Smooth muscle cell (in vitro differentiated cells): ENCODE results near the gene CEACAM18. TPM values are rescaled to one million over a fixed set of nuclear protein-coding genes. Genes with fewer than 3 reads are reported as not detected.

Source experiments
- DNase-seq: peaks from one replicate; lab custom pipeline; 2025; ENCODE audit not compliant: unreplicated experiment; lab: John Stamatoyannopoulos, UW
- H2AFZ ChIP-seq: fragments of 200-600 bp; sonication (generic); 2 replicates; pipeline ENCODE4 v1.6.0; 2016; ENCODE audit warnings: antibody characterized with exemption, low read depth, mild to moderate bottlenecking
- H3F3A ChIP-seq: fragments of 200-600 bp; sonication (generic); 2 replicates; pipeline ENCODE4 v1.6.0; 2017; ENCODE audit warnings: antibody characterized with exemption, low read depth
- H3K27ac ChIP-seq: fragments of 200-600 bp; sonication (generic); 2 replicates; pipeline ENCODE4 v1.5.1; 2016; ENCODE audit warnings: low read depth, mild to moderate bottlenecking
- H3K27me3 ChIP-seq: fragments of 200-600 bp; sonication (generic); 2 replicates; pipeline ENCODE4 v1.6.1; 2016; ENCODE audit warnings: low read depth, mild to moderate bottlenecking
- H3K36me3 ChIP-seq: fragments of 200-600 bp; sonication (generic); 2 replicates; pipeline ENCODE4 v1.5.1; 2016; ENCODE audit warnings: low read depth
- H3K4me1 ChIP-seq: fragments of 200-600 bp; sonication (generic); 2 replicates; pipeline ENCODE4 v1.5.1; 2016; ENCODE audit warnings: low read depth
- H3K4me2 ChIP-seq: fragments of 200-600 bp; sonication (generic); 2 replicates; pipeline ENCODE4 v1.6.0; 2016; ENCODE audit warnings: mild to moderate bottlenecking
- H3K4me3 ChIP-seq: fragments of 200-600 bp; sonication (generic); 2 replicates; pipeline ENCODE4 v1.5.1; 2016; ENCODE audit warnings: mild to moderate bottlenecking
- H3K79me2 ChIP-seq: fragments of 200-600 bp; sonication (generic); 2 replicates; pipeline ENCODE4 v1.6.0; 2016; ENCODE audit warnings: low read depth, mild to moderate bottlenecking
- H3K9ac ChIP-seq: fragments of 200-600 bp; sonication (generic); 2 replicates; pipeline ENCODE4 v1.6.0; 2016; ENCODE audit warnings: low read depth
- H3K9me3 ChIP-seq: fragments of 200-600 bp; sonication (generic); replicated peaks from 2 replicates; pipeline ENCODE4 v1.5.1; 2016; ENCODE audit warnings: low read depth
- H4K20me1 ChIP-seq: fragments of 200-600 bp; sonication (generic); 2 replicates; pipeline ENCODE4 v1.6.0; 2016; ENCODE audit warnings: low read depth
- WGBS: methylation state at CpG from one replicate; pipeline ENCODE4 v1.1.7; 2016; ENCODE audit warnings: low lambda C conversion rate; 5-methylcytosine and 5-hydroxymethylcytosine counted together
- polyA plus RNA-seq: library from polyadenylated mRNA; unstranded; fragments of >200 nt; fragmentation: Nextera tagmentation; extraction: Ambion mirVana; gene quantifications from 2 replicates; pipeline ENCODE4 v1.2.1, GENCODE V29; 2016
- small RNA-seq: library from RNA; depleted of rRNA; stranded (forward); fragments of <200 nt; gene quantifications from one replicate; pipeline ENCODE3, GENCODE V24; 2014
- total RNA-seq: library from RNA; depleted of rRNA; stranded (reverse); fragments of >200 nt; gene quantifications from 2 replicates; pipeline ENCODE4 v1.2.3, GENCODE V29; 2014
- TF ChIP-seq, protein P1 (sequence below): fragments of 200-600 bp; sonication (generic); IDR thresholded peaks from 2 replicates; pipeline ENCODE4 v1.5.1; 2017; ENCODE audit warnings: borderline replicate concordance, mild to moderate bottlenecking, antibody characterized with exemption; ENCODE audit not compliant: insufficient read depth, poor library complexity, severe bottlenecking

CEACAM18 gene
- total and polyA plus RNA-seq, 2 experiments from 2014 or later = not detected

GRCh38 chr19:51535535-51535934 is 57.2 kb downstream of the CEACAM18 start:
- WGBS = 79% methylated on average over 1 of the region's 1 CpG
- no peak overlapping the region for H2AFZ ChIP-seq

GRCh38 chr19:51539821-51540366 is 61.6 kb downstream of the CEACAM18 start:
- WGBS = 81% methylated on average over 4 of the region's 4 CpGs
- H3K4me3 ChIP-seq = no peak overlapping the region

More at GRCh38 chr19:51535535-51535934, 57.2 kb downstream of the CEACAM18 start:
- no peak overlapping the region for H3K4me2 ChIP-seq
- H3K36me3 ChIP-seq = no peaks in the 10 kb centered on the region
- TF ChIP-seq, protein P1, sequence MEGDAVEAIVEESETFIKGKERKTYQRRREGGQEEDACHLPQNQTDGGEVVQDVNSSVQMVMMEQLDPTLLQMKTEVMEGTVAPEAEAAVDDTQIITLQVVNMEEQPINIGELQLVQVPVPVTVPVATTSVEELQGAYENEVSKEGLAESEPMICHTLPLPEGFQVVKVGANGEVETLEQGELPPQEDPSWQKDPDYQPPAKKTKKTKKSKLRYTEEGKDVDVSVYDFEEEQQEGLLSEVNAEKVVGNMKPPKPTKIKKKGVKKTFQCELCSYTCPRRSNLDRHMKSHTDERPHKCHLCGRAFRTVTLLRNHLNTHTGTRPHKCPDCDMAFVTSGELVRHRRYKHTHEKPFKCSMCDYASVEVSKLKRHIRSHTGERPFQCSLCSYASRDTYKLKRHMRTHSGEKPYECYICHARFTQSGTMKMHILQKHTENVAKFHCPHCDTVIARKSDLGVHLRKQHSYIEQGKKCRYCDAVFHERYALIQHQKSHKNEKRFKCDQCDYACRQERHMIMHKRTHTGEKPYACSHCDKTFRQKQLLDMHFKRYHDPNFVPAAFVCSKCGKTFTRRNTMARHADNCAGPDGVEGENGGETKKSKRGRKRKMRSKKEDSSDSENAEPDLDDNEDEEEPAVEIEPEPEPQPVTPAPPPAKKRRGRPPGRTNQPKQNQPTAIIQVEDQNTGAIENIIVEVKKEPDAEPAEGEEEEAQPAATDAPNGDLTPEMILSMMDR = no peak
- no peaks in the 10 kb centered on the region for H3K4me1 ChIP-seq
- H3K9me3 ChIP-seq = no peaks in the 10 kb centered on the region
- no peaks in the 10 kb centered on the region for H4K20me1 ChIP-seq
- H3K27me3 ChIP-seq = no peaks in the 10 kb centered on the region
- H3K4me3 ChIP-seq = no peak overlapping the region
- H3K9ac ChIP-seq = no peak overlapping the region
- no peak for DNase-seq
- no peak overlapping the region for H3K27ac ChIP-seq
- no peaks in the 10 kb centered on the region for H3K79me2 ChIP-seq
- H3F3A ChIP-seq = no peaks in the 10 kb centered on the region

More at GRCh38 chr19:51539821-51540366, 61.6 kb downstream of the CEACAM18 start:
- no peaks in the 10 kb centered on the region for H3K9me3 ChIP-seq
- TF ChIP-seq, protein P1 = no peak
- no peak overlapping the region for H3K27ac ChIP-seq
- H3K4me2 ChIP-seq = no peak overlapping the region
- no peaks in the 10 kb centered on the region for H3K4me1 ChIP-seq
- no peaks in the 10 kb centered on the region for H3K36me3 ChIP-seq
- no peak for DNase-seq
- H3F3A ChIP-seq = no peaks in the 10 kb centered on the region
- no peak overlapping the region for H3K9ac ChIP-seq
- H4K20me1 ChIP-seq = no peaks in the 10 kb centered on the region
- no peaks in the 10 kb centered on the region for H3K79me2 ChIP-seq
- no peaks in the 10 kb centered on the region for H3K27me3 ChIP-seq
- no peak overlapping the region for H2AFZ ChIP-seq

Small RNA genes within 50 kb of the gene (small RNA-seq; reads per million reads assigned to genes)
- gene AC020914.3 (not detected), gene AC020914.5 (not detected)

Other genes with a start within 250 kb of the CEACAM18 start
- not detected in 2 replicates for gene SIGLECL1, start 227.5 kb upstream of the CEACAM18 start, total RNA-seq
- gene SIGLECL1, start 227.5 kb upstream of the CEACAM18 start, polyA plus RNA-seq = not detected in 2 replicates
- gene IGLON5, start 166.9 kb upstream of the CEACAM18 start, total RNA-seq = 3.5 and 4.6 TPM in 2 replicates
- gene IGLON5, start 166.9 kb upstream of the CEACAM18 start, polyA plus RNA-seq = 3.4 and 3.8 TPM in 2 replicates
- 0.63 and 2.2 TPM in 2 replicates for gene VSIG10L, start 136.4 kb upstream of the CEACAM18 start, total RNA-seq
- 2.5 and 4.2 TPM in 2 replicates for gene VSIG10L, start 136.4 kb upstream of the CEACAM18 start, polyA plus RNA-seq
- gene ETFB, start 112.2 kb upstream of the CEACAM18 start, total RNA-seq = 38.0 and 51.1 TPM in 2 replicates
- 94.5 and 108 TPM in 2 replicates for gene ETFB, start 112.2 kb upstream of the CEACAM18 start, polyA plus RNA-seq
- gene CLDND2, start 109.5 kb upstream of the CEACAM18 start, total RNA-seq = not detected in 2 replicates
- 1.4 TPM in 1 of 2 replicates, not detected in the other for gene CLDND2, start 109.5 kb upstream of the CEACAM18 start, polyA plus RNA-seq
- not detected in 2 replicates for gene NKG7, start 105.9 kb upstream of the CEACAM18 start, total RNA-seq
- gene NKG7, start 105.9 kb upstream of the CEACAM18 start, polyA plus RNA-seq = not detected in 2 replicates
- not detected in 2 replicates for gene LIM2, start 90.6 kb upstream of the CEACAM18 start, total RNA-seq
- gene LIM2, start 90.6 kb upstream of the CEACAM18 start, polyA plus RNA-seq = not detected in 2 replicates
- not detected in 2 replicates for gene C19orf84, start 87.9 kb upstream of the CEACAM18 start, total RNA-seq
- gene C19orf84, start 87.9 kb upstream of the CEACAM18 start, polyA plus RNA-seq = 0.71 TPM in 1 of 2 replicates, not detected in the other
- not detected in 2 replicates for gene SIGLEC10, start 60.9 kb upstream of the CEACAM18 start, total RNA-seq
- 0.40 TPM in 1 of 2 replicates, not detected in the other for gene SIGLEC10, start 60.9 kb upstream of the CEACAM18 start, polyA plus RNA-seq
- gene SIGLEC8, start 20.1 kb upstream of the CEACAM18 start, total RNA-seq = not detected in 2 replicates
- gene SIGLEC8, start 20.1 kb upstream of the CEACAM18 start, polyA plus RNA-seq = not detected in 2 replicates
- gene SIGLEC12, start 23.3 kb downstream of the CEACAM18 start, total RNA-seq = not detected in 2 replicates
- gene SIGLEC12, start 23.3 kb downstream of the CEACAM18 start, polyA plus RNA-seq = not detected in 2 replicates
- 2.0 and 3.6 TPM in 2 replicates for gene SIGLEC6, start 53.1 kb downstream of the CEACAM18 start, total RNA-seq
- gene SIGLEC6, start 53.1 kb downstream of the CEACAM18 start, polyA plus RNA-seq = not detected in 2 replicates
- 3.6 and 6.9 TPM in 2 replicates for gene ZNF175, start 92.7 kb downstream of the CEACAM18 start, total RNA-seq
- 1.1 TPM in 2 replicates for gene ZNF175, start 92.7 kb downstream of the CEACAM18 start, polyA plus RNA-seq
- not detected in 2 replicates for gene SIGLEC5, start 151.9 kb downstream of the CEACAM18 start, total RNA-seq
- gene SIGLEC5, start 151.9 kb downstream of the CEACAM18 start, polyA plus RNA-seq = not detected in 2 replicates
- not detected in 2 replicates for gene SIGLEC14, start 168.3 kb downstream of the CEACAM18 start, total RNA-seq
- gene SIGLEC14, start 168.3 kb downstream of the CEACAM18 start, polyA plus RNA-seq = not detected in 2 replicates
- gene SPACA6, start 214.8 kb downstream of the CEACAM18 start, total RNA-seq = 3.3 and 4.1 TPM in 2 replicates
- 3.0 and 4.3 TPM in 2 replicates for gene SPACA6, start 214.8 kb downstream of the CEACAM18 start, polyA plus RNA-seq
- gene HAS1, start 245.5 kb downstream of the CEACAM18 start, total RNA-seq = 0.90 and 0.94 TPM in 2 replicates
- gene HAS1, start 245.5 kb downstream of the CEACAM18 start, polyA plus RNA-seq = 1.5 and 1.8 TPM in 2 replicates